GM10266 (cell line): ENCODE results near the gene TUBB3.
"Not testable (repeated sequence)": the region's sequence is repeated elsewhere in the genome, so short reads cannot be mapped to it uniquely, and the experiment has no call there.

Experiments used
- DNase-seq: peaks from one replicate; pipeline ENCODE4 v3.0.0; 2012; ENCODE audit errors: extremely low spot score
- CTCF ChIP-seq: IDR thresholded peaks from 2 replicates; pipeline ENCODE4 v1.5.1; 2012; ENCODE audit warnings: mild to moderate bottlenecking, low read depth; ENCODE audit not compliant: control insufficient read depth, insufficient read depth; ENCODE audit errors: missing control alignments

Gene TUBB3

GRCh38 chr16:89909777-89910716, 13.1 kb upstream of the TUBB3 start:
- DNase-seq, result peak; percentile 84

GRCh38 chr16:89910717-89911354, 12.3 kb upstream of the TUBB3 start:
- no peak for TF ChIP-seq CTCF
- no peak for DNase-seq

More at GRCh38 chr16:89909777-89910716, 13.1 kb upstream of the TUBB3 start:
- peak; percentile 82 for TF ChIP-seq CTCF

GRCh38 chr16:89911375-89911774, 11.8 kb upstream of the TUBB3 start:
- TF ChIP-seq CTCF, result no peak

GRCh38 chr16:89912143-89912542, 11.0 kb upstream of the TUBB3 start:
- no peak for DNase-seq
- no peak for TF ChIP-seq CTCF

More at GRCh38 chr16:89911375-89911774, 11.8 kb upstream of the TUBB3 start:
- DNase-seq, result no peak

GRCh38 chr16:89912627-89913026, 10.5 kb upstream of the TUBB3 start:
- no peak for TF ChIP-seq CTCF
- no peak for DNase-seq

- no peak for DNase-seq
- no peak for TF ChIP-seq CTCF
These were observed 9.4 kb upstream of the TUBB3 start for GRCh38 chr16:89913408-89914387.

- not testable (repeated sequence) for DNase-seq
These were observed 8.4 kb upstream of the TUBB3 start for GRCh38 chr16:89914642-89915285.
